Esophagus squamous epithelium (tissue), 4 donors: ENCODE results near the gene DNAJC18.

ENCODE experiments used
- POLR2A ChIP-seq, 4 donors: fragments of 450-650 bp; IDR thresholded peaks; one replicate each; pipeline ENCODE4 v1.6.1; 2017; ENCODE audit warnings: antibody characterized with exemption in 4 of 4, mild to moderate bottlenecking in 4 of 4, moderate library complexity in 3 of 4
- TF ChIP-seq, protein P1 (sequence below), 6 experiments: fragments of 450-650 bp in 4 of 6; fragments of 200-600 bp in 2 of 6; sonication (generic) in 2 of 6; IDR thresholded peaks; one replicate each; pipeline ENCODE4 v1.5.1; 2016 to 2019; ENCODE audit warnings: antibody characterized with exemption in 6 of 6, mild to moderate bottlenecking in 4 of 6, moderate library complexity in 4 of 6

DNA sequence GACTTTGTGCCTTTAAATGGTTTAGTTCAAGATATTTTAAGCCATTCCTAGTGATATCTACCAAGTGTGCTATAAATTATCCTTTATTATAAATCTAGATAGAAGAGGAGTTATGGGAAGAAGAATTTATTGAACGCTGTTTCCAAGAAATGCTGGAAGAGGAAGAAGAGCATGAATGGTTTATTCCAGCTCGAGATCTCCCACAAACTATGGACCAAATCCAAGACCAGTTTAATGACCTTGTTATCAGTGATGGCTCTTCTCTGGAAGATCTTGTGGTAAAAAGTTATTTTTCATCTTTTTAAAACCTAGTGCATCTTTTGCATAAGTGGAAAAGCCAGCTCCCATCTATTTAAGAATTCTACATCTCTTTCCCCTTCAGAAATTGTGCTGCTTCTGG, 74.9 kb downstream of the DNAJC18 start:
- TF ChIP-seq, protein P1, sequence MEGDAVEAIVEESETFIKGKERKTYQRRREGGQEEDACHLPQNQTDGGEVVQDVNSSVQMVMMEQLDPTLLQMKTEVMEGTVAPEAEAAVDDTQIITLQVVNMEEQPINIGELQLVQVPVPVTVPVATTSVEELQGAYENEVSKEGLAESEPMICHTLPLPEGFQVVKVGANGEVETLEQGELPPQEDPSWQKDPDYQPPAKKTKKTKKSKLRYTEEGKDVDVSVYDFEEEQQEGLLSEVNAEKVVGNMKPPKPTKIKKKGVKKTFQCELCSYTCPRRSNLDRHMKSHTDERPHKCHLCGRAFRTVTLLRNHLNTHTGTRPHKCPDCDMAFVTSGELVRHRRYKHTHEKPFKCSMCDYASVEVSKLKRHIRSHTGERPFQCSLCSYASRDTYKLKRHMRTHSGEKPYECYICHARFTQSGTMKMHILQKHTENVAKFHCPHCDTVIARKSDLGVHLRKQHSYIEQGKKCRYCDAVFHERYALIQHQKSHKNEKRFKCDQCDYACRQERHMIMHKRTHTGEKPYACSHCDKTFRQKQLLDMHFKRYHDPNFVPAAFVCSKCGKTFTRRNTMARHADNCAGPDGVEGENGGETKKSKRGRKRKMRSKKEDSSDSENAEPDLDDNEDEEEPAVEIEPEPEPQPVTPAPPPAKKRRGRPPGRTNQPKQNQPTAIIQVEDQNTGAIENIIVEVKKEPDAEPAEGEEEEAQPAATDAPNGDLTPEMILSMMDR (IDR thresholded peaks at IDR 0.05), result no peak
- no peak for TF ChIP-seq POLR2A (IDR thresholded peaks at IDR 0.05)
